Left colon (tissue), 2 donors: Measurements from ENCODE around the gene GPR45. TPM values are rescaled to one million over a fixed set of nuclear protein-coding genes. Genes with fewer than 3 reads are reported as not detected.
A peak's percentile ranks its signal among the peaks of the same experiment; 100 is the strongest.

ENCODE experiments used
- ATAC-seq: fragments of 200-7000 bp; cut with Tn5 transposase; one replicate; pipeline ENCODE4 v1.9.1; 2020; ENCODE audit warnings: mild to moderate bottlenecking, moderate library complexity
- DNase-seq, 2 donors: peaks; one replicate each; pipeline ENCODE4 v3.0.0-alpha.2; 2020
- intact Hi-C, 2 donors: fragments of 100-400 bp; cut with DNase I in 1 of 2; cut with micrococcal nuclease in 1 of 2; formaldehyde crosslinking; loops; one replicate each; pipeline versions ENCODE4 v1.11.2 to v1.14.0; 2022; cut with DNase I, micrococcal nuclease
- long read RNA-seq: library from polyadenylated mRNA; unstranded; transcript quantifications from one replicate; pipeline ENCODE4 v2.0.0, GENCODE V29; 2021
- total RNA-seq, 2 donors: library from RNA; stranded (reverse); fragmentation: NEBNext Ultra II Directional; extraction: Animal tissue kit (Norgen Biotek cat#: 25700); gene quantifications; one replicate each; pipeline ENCODE4 v1.2.1, GENCODE V29; 2021
- donor health status: DM: no; HTN: no; CAD: no.
- donor health status: DM: yes; HTN: yes; CAD: no.

Gene GPR45, protein sequence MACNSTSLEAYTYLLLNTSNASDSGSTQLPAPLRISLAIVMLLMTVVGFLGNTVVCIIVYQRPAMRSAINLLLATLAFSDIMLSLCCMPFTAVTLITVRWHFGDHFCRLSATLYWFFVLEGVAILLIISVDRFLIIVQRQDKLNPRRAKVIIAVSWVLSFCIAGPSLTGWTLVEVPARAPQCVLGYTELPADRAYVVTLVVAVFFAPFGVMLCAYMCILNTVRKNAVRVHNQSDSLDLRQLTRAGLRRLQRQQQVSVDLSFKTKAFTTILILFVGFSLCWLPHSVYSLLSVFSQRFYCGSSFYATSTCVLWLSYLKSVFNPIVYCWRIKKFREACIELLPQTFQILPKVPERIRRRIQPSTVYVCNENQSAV
- total RNA-seq: not detected
- long read RNA-seq: 0 reads

DNA sequence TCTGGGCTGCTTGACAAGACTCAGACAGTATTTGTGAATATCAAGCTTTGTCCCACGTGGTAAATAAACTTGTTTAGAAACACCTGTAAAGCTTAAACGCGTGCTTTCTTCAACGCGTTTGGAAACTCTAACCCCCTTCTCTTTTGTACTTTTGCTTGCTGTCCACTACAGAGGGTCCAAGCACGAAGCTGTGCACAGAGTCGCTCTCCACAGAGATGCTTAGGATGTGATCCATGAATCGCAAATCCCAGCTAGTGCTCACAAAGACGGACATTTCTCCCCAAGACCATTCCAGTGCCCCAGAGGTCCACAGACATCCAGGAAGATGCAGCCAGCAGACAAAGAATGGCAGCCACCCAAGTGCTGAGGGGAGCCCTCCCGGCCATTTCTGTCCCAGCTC, at the start of gene GPR45:
Gene GPR45 (plus strand): TSS at position 301 of the 400 bp plus-strand sequence. CDS start 116 bp downstream, outside the sequence.
- no peak for DNase-seq
- no peak for ATAC-seq
- intact Hi-C loops: no loop called here

DNA sequence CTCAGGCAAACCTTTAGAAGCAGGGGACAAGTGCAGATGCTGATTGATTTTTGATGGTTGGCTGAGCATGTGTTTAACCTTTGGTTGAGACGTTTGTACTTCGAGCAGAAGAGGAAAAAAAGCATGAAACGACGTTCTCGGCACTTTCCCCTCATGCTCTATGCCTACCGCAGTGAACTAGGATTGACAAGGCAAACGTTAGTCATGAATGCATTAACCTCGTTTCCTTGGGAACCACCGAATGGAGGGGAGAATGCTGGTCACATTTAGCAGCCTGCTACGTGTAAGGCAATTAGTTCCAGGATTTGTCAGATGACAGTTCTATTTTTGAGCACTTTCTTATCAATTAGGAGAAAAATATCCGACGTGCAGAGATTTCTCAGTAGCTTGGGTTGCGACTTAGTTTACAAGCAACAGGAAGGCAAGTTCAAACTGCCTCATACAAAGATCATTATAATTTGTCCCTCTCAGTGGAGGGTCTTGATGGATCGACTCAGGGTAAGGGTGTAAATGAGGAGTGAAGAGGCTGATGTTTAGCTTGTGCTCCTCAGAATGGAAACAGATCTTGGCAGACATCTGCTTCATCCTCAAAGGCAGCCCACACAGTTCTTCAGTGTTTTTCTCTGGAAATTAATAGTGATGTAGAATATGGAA, 47.4 kb upstream of the GPR45 start:
- DNase-seq (no peak), ATAC-seq (no peak)
- intact Hi-C loops: no loop called here

DNA sequence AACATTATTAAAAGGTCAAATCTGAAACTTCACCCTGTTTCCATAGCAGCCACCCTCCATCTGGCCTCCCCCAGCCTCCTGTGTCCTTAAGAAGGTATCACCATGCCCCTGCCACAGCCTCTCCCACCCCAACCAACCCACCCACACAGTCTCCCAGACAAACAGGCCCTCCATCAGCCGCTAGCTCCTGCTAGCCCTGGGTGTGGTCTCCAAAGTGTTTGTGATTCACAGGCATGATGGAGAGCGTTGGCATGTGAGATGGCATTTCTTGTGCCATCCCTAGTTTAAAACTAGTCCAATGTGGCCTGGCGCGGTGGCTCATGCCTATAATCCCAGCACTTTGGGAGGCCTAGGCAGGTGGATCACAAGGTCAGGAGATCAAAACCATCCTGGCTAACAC, 44.9 kb upstream of the GPR45 start:
- DNase-seq: no peak
- no peak for ATAC-seq
- intact Hi-C loops: no loop called here

DNA sequence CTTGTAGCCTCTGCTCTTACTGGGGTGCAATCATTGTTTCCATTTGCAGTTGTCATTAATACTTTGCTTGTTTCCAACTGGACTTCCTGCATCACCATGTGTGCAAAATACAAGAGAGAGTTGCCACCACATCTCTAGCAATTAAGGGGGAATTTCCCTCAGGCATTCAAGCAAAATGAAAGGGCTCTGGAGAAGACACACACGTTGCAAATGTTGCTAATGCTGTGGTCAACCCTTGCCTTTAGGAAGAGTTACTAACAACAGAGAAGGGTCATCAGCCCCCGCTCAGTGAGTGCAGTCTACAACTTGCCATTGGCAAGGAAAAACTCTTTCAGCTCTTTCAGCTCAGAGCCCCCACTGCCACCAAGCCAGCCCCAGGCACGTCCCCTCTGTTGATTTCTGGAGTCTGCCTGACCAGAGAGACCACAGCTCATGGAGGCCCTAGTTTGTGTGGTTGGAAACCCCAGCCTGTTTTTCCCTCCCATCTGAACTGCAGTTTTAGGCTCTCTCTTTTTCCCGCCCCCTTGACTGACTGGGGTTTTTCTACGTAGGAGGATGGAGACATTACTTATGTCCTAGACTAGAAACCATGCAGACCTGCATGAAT, 25.9 kb upstream of the GPR45 start:
- no peak for ATAC-seq
- intact Hi-C loops: no loop called here
- DNase-seq: no peak

DNA sequence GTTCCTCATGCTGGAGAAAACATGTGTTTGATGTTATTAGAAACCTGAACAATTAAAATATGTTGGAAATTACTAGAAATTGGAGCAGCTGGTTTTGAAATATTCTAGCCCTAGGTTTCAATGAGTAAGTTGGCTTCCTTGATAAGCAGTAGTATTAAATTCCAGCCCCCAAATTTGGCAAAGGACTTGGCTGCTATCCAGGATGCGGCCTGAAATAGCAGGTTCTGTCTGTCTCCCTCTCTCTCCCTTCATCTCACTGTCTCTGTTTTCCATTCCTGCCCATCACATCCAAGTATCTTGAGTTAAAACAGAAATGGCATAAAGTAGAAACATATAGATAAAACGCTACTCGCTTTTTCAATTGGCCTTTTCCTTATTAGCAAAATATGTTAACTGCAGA, 20.9 kb upstream of the GPR45 start:
- ATAC-seq: no peak
- intact Hi-C loops: no loop called here
- DNase-seq: no peak

DNA sequence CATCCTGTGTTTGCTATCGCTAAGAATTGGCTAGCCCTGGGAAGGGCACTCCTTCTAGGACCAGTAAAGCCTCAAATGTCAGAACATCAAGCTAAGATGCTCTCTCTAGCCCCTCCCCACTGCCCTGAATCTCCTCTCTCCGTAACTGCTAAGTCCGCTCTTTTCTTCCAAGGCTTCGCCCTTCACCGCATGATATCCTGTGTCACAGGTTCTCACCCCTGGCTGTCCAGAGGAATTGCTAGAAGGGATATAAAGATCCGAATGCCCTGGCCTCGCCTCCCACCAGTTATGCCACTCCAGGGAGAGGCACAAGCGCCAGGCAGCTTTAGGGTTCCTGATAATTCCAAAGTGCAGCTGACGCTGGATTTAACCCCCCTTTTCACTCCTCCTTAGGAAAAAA, 17.1 kb upstream of the GPR45 start:
- intact Hi-C loops: no loop called here
- ATAC-seq (no peak), DNase-seq (no peak)

DNA sequence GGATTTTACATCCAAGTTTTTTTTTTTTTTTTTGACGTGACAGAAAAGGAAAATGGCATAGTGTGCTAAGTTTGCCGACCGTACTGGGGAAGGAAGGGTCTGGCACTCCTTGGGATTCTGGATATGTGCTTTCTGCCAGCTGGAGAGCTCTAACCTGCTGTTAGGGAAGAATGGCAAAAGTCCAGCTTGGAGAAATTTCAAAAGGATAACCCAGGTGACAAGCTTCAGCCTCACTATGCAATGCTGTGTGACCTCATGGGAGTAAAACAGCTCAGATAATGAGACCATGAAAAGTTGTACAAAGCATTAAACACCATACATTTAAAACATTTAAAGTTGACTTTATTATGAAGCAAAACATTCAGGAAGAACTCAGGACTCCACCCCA, 10.3 kb upstream of the GPR45 start:
- DNase-seq (no peak), ATAC-seq (no peak)
- intact Hi-C loops: loop anchor here in 1 of 2 donors (10.0 kb wide), 1 partner anchor 116 kb away; no protein-coding TSS in a partner anchor

DNA sequence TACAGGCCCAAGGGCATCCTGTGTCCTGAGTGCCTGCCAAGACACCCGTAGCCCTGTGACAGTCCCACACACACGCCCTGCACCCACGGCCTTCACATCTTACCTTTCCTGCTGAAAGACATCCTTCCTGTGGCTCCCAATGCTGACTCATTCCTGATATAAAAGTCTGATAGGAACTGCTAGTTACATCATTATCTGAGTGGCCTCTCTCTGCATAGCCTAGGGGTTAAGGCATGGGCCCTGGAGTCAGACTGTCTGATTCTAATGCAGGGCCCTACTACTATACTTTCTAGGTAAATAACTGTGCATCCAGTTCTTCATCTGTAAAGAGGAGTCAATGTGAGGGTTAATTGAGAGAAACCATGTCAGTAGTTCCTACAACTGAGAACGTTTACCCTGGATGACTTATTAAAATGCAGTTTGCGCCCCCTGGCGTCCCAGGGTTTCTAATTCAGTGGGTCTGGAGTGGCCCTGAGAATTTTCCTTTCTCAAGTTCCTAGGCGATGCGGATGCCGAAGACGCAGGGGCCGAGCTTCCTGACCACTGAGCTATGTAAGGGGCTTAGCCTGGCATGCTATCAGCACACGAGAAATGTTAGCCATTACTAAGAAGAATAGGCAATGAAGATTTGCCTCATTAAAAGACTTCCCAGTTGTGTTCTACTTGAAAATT, 6.0 kb upstream of the GPR45 start:
- ATAC-seq: peak; percentile 86
- intact Hi-C loops: loop anchor here (2.0 to 10.0 kb wide), 2 partner anchors 121 kb away; no protein-coding TSS in a partner anchor
- peak; percentile 56 to 92 for DNase-seq

DNA sequence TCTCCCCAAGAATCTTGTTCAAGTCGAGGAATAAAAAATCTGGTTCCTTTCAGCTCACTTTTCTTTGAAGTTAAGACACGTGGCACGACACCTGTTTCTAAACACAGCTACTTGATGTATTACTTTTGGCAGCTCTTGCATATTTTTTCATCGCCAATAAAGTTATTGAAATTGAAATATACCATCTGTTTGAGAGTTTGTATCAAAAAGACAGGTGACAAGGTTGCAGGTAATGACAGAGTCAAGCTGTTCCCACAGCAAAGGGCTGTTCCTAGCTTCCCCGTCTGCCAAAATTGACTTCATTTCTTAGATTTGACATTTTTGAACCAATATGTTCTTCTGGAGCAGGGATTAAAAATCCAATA, 5.5 kb upstream of the GPR45 start:
- intact Hi-C loops: loop anchor here in 1 of 2 donors (10.0 kb wide), 1 partner anchor 121 kb away; no protein-coding TSS in a partner anchor
- DNase-seq: no peak
- no peak for ATAC-seq

DNA sequence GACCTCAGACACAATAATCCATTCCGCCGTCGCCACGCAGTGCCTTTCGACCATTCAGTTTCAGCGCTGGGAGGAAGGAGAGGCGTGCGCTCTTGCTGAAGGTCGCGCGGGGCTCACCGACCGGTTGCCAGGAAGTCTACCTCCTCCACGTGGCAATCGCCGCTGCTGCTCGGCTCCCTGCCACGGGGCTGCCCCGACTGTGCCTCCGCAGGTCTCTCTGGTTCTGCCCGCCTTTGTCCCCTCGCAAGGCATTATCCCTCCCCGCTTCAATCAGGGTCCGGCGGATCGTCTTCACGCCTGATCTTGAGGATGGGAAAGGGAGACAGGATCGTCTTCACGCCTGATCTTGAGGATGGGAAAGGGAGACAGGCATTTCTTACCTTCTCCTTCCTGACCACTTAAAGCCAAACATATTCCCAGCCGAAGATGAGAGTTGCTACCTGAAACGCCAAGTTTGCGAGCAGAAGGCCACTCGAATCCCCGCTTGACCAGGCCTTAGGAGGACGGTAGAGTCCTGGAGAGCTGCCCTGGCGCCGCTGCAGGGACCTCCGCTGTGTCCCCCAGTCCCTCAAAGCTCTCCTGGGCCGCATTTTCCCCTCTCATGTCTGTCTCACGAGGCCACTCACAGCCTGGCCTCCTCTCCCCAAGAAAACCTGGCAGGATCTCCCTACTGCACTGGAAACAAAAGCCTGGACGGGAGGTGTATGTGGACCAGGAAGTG, 4.3 kb upstream of the GPR45 start:
- intact Hi-C loops: loop anchor here in 1 of 2 donors (10.0 kb wide), 1 partner anchor 122 kb away; no protein-coding TSS in a partner anchor
- DNase-seq (no peak), ATAC-seq (no peak)

DNA sequence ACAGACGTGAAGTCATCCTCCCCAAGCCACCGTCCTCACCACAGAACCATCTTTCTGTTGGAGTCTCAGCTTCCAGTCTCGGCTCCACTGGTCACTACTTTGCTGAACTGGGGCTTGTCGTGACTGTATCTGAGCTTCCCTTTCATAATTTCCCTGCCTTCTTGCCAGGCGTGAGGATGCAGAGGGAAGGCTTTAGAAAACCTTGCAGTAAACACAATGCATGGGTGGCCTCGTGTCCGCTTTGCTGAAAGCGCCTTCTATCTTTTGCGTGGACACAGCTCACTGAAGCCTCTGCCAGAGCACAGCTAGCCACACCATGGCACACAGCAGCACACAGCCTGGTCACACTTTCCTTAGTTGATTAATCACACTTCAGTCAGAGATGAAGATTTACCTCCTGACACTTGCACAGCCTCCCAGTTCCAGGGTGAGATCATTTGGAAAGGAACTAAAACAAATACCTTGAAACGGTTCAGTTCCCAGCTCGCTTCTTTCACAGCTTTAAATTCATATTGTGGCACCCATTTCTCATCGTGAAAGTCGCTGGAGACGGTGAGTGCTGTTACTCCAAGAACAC, 2.8 kb upstream of the GPR45 start:
- intact Hi-C loops: loop anchor here in 1 of 2 donors (10.0 kb wide), 1 partner anchor 124 kb away; no protein-coding TSS in a partner anchor
- ATAC-seq (no peak), DNase-seq (no peak)

DNA sequence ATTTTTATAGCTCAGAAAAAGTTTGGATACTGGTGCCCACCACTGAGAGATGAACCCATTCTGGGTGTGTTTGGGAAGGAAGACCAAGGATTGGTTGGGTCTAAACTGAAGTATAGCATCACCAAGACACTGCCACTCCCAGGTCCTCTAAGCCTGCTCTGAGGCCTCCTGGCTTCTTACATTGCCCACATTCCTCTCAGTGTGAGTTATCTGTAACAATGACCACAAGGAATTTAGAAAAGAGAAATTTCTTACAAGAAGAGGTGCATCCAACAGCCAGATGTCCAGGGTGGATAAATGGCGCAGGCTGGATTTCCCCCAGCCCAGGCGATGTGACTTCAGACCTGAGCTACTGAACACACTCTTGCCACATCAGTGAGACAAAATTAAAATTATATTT, 1.6 kb upstream of the GPR45 start:
- ATAC-seq (no peak), DNase-seq (no peak)
- intact Hi-C loops: loop anchor here in 1 of 2 donors (10.0 kb wide), 1 partner anchor 125 kb away; no protein-coding TSS in a partner anchor

DNA sequence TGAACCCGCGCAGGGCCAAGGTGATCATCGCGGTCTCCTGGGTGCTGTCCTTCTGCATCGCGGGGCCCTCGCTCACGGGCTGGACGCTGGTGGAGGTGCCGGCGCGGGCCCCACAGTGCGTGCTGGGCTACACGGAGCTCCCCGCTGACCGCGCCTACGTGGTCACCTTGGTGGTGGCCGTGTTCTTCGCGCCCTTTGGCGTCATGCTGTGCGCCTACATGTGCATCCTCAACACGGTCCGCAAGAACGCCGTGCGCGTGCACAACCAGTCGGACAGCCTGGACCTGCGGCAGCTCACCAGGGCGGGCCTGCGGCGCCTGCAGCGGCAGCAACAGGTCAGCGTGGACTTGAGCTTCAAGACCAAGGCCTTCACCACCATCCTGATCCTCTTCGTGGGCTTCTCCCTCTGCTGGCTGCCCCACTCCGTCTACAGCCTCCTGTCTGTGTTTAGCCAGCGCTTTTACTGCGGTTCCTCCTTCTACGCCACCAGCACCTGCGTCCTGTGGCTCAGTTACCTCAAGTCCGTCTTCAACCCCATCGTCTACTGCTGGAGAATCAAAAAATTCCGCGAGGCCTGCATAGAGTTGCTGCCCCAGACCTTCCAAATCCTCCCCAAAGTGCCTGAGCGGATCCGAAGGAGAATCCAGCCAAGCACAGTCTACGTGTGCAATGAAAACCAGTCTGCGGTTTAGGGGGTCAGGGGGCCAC, 897 bp downstream of the GPR45 start:
- ATAC-seq (no peak), DNase-seq (no peak)
- intact Hi-C loops: no loop called here

DNA sequence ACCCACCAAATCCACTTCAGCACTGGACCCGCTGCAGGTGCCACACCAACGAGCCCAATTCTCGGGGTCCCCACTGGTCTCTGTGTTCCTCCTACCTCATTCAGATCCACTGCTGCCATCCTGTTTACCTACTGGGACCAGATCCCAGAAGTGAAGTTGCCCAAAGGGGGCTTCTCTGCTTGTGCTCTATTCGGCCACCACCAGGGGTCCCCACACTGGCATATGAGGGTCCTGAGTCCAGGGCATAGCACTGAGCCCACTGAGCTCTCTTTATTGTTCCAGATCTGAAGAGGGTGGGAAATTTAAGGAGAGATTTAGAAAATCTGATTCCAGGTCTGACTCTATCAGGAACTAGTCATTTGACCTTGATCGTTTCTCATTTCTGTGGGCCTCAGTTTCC, 2.4 kb downstream of the GPR45 start:
- no peak for DNase-seq
- ATAC-seq: no peak
- intact Hi-C loops: no loop called here

DNA sequence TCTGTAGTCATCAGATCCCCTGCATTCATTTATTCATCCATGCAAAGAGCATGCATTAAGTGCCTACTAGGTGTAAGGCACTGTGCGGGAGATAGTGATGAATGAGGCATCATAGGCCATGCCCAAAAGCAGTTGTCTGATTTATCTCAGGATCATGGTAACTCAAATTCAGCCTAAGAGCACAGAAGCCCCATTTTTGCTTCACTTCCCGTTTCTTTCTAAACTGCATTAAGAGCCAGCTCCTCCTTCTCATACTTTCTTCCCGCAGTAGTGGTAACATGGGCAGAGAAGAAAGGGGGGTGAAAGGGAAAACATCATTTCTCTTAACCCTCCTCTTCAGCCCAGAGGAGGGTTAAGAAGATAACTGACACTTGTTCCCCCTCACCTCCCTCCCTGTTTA, 2.9 kb downstream of the GPR45 start:
- DNase-seq (no peak), ATAC-seq (no peak)
- intact Hi-C loops: no loop called here

DNA sequence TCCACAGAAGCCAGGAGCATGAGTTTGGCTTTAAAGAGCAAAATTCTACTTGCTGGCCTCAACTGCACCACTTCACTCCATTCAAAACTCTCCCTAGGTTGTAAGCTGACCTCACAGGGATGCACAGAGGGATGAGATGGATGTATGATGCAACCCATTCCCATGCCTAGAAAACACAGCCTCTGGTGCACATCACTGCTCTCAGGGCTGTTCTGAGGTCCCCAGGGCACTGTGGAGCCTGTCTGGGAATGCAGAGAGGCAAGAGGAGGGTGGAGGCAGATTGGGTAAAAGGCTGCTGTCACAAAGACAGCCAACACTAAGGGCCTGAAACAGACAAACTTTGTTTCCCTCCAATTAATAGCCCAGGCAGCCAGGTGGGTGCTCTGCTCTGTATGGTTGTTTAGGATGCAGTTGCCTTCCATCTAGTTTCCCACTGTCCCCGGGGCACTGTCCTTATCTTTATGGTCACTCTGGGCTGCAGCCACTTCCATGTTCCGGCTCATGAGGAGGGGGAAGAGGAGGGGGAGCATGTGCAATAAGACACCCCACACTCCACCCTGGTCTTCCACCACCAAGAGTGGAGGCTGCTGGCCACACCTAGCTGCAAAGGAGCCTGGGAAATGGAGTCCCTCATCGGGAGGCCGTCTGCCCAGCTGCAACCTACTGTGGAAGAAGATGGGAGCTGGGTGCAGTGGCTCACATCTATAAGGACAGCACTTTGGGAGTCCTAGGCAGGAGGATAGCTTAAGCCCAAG, 7.0 kb downstream of the GPR45 start:
- DNase-seq: no peak
- intact Hi-C loops: no loop called here
- no peak for ATAC-seq

DNA sequence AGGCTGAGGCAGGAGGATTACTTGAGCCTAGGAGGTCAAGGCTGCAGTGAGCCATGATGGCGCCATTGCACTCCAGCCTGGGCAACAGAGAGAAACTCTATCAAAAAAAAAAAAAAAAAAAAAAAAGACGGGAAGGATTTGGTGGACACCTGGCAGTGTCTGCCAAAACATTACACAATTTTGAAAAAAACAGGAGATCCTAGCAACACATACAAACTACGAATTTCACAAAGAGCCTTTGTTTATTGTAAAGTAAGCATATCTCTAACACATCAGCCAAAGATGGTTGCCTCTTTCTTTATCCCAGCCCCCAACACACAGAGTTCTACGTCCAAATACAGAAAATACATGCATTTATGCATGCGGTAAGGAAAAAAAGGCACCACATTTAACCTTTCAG, 7.6 kb downstream of the GPR45 start:
- no peak for DNase-seq
- ATAC-seq: no peak
- intact Hi-C loops: no loop called here
